Measurements from ENCODE around the gene C6orf52. TPM values are rescaled to one million over a fixed set of nuclear protein-coding genes. Genes with fewer than 3 reads are reported as not detected.
"Not testable (repeated sequence)": the region's sequence is repeated elsewhere in the genome, so short reads cannot be mapped to it uniquely, and the experiment has no call there.

The C6orf52 gene
- polyA plus RNA-seq (ENCODE audit: insufficient read length), result 3.7 TPM
- long read RNA-seq, donor 1, partial matches to known transcripts, result 0 of 2 reads
- long read RNA-seq, donor 1, other reads (novel, unspliced or antisense), result 0 of 2 reads
- long read RNA-seq, donor 2, partial matches to known transcripts, result 0 of 1 reads
- long read RNA-seq, donor 2, other reads (novel, unspliced or antisense), result 0 of 1 reads
- long read RNA-seq, donor 3, partial matches to known transcripts, result 7 of 17 reads
- long read RNA-seq, donor 3, other reads (novel, unspliced or antisense), result 10 of 17 reads
- long read RNA-seq, donor 4, result 0 reads
- long read RNA-seq, donor 5, partial matches to known transcripts, result 0 of 2 reads
- long read RNA-seq, donor 5, other reads (novel, unspliced or antisense), result 0 of 2 reads
- long read RNA-seq, donor 6, partial matches to known transcripts, result 9 of 9 reads
- long read RNA-seq, donor 6, other reads (novel, unspliced or antisense), result 0 of 9 reads
- long read RNA-seq, donor 7, result 0 reads
- long read RNA-seq, donor 8, result 0 reads

DNA sequence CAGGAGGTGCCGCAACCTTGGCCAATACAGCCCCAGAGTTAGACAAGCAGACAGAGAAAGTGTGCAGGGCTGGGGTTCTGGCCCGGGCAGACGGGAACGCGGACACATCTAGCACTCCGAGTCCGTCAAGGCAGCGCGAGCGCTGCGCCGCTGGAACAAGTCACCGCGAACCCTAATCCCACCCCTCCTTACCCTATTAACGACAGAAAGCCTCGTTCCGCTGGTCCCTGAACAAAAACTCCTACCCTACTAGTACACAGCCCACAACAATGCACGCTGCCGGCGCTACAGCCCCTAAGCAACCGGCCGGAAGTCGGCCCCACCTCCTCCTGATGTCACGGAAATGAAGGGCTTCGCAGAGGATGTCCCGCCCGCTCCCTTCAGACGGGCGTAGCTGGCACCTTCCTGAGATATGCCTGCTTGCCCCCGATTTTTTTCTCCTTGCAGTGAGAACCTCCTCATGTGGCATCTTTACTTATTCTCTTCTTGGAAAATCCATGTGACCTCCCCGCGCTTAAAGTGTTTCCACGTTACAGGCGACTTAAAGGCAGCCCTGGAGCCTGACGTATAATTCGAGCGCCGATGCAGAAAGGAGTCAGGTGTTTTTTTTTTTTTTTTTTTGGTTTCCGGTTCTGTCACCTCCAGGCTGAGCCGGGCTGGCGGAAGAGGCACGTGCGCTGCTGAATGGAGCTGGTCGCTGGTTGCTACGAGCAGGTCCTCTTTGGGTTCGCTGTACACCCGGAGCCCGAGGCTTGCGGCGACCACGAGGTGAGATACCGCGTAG, at the start of gene C6orf52, which contains the start of gene PAK1IP1:
Gene C6orf52, minus strand, starts transcription at position 315 of the 784 bp plus-strand sequence. CDS start 7,066 bp downstream, outside the sequence.
Gene PAK1IP1, plus strand, starts transcription at position 671 of the 784 bp plus-strand sequence. Its CDS starts 14 bp downstream, at position 685.
- DNase-seq, result peak; percentile 94

DNA sequence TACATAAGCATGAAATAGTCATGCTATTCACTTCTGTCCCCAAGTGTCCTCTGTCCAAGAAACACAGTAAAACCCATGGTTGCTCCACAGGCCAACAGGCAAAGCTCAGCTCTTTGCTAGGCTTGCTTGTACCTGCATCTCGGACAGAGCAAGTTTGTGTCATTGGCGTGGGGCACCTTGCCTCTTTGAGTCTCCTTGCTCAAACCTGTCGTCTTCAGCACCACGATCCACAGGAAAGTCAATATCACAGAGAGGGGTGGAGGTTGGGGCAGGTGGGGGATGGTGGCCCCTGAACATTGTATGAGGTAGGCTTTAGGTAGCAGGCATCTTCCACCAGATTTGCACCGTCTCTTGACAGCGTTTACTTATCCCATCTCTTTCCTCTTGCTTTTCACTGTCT, 49.1 kb upstream of the C6orf52 start:
- DNase-seq, result no peak

DNA sequence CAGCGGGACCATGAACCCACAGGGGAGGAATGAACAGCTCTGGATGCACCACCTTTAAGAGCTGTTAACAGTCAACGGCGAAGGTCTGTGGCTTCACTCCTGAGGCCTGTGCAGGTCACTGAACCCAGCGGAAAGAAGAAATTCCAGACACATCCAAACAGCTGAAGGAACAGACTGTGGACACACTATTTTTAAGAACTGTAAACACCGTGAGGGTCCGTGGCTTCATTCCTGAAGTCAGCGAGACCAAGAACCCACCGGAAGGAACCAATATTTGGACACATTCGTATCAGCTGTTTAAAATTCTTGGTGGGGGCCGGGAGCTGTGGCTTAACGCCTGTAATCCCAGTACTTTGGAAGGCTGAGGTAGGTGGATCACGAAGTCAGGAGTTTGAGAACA, 47.8 kb upstream of the C6orf52 start:
- no peak for DNase-seq

- not testable (repeated sequence) for DNase-seq
These were observed 47.2 kb upstream of the C6orf52 start for GRCh38 chr6:10741643-10742042.

DNA sequence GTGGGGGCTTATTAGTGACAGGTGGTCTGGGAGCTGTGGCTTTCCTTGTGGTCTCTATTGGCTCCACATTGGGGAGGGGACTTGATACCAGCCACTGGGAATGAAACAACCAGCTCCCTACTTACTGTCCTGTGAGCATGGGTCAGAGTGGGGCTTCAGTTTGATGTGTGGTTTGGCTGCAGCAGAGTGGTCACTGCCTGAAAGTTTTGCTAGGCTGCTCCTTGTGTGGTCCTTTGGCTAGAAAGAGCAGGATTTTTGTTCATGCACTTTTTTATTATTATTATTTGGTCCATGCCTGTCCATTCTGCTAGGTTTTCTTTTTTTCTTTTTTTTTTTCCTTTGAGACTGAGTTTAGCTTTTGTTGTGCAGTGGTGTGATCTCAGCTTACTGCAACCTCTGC, 45.6 kb upstream of the C6orf52 start:
- no peak for DNase-seq

GRCh38 chr6:10736731-10737130, 42.3 kb upstream of the C6orf52 start:
- DNase-seq, result no peak

GRCh38 chr6:10733863-10734262, 39.4 kb upstream of the C6orf52 start:
- DNase-seq, result no peak

DNA sequence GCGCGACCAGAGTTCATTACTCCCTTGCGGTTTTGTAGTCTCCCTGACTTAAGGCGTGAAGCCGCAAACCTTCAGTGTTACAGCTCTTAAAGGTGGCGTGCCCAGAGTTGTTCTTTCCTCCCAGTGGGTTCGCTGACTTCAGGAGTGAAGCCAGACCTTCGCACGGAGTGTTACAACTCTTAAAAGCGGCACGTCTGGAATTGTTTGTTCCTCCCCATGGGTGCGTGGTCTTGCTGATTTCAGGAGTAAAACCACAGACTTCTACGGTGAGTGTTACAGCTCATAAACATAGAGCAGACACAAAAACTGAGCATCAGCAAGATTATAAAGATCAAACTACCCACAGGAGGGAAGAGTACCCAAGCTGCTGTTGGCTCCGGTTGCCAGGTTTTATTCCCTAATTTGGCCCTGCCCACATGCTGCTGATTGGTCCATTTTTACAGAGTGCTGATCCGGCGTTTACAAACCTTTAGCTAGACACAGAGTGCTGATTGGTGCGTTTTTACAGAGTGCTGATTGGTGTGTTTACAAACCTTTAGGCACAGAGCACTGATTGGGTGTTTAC, 38.8 kb upstream of the C6orf52 start:
- DNase-seq, result no peak

GRCh38 chr6:10730254-10730653, 35.8 kb upstream of the C6orf52 start:
- no peak for DNase-seq

DNA sequence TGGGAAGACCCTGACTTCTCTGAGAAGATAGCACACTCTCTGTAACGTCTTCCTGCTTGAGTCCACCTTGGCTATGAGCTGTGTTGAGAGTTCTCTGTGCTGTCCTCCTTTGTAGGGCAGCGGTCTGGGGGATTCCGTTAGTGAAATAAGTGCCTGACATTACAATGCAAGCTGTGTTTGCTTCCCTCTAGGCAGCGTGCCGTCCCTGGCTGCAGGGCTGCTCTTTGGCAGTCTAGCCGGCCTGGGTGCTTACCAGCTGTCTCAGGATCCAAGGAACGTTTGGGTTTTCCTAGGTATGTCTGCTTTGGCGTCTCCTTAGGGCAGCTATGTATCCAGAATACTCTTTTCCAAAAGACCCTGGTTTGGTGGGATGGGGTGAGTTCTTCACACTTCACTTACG, 31.3 kb upstream of the C6orf52 start:
- DNase-seq, result no peak

DNA sequence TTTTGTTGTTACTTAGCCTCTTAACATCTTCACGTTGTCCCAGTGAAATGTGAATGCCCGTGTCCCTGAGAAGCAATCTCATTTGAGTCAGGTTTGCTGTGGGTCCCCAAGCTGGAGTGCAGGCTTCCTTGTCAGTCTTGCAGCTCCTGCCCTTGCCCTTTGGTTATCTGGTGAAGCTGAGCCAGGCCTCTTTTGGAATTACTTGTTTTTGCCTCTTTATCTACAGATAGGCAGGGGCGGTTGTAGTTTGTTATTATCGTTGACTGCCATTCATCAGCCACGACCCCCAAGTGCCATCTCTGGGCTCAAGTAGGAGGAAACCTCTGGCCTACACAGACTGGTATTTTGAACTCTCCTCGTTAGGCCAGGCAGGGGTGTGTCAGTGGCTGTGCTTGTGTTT, 30.6 kb upstream of the C6orf52 start:
- DNase-seq, result no peak

- DNase-seq, result no peak
These were observed 29.1 kb upstream of the C6orf52 start for GRCh38 chr6:10723567-10723881.

DNA sequence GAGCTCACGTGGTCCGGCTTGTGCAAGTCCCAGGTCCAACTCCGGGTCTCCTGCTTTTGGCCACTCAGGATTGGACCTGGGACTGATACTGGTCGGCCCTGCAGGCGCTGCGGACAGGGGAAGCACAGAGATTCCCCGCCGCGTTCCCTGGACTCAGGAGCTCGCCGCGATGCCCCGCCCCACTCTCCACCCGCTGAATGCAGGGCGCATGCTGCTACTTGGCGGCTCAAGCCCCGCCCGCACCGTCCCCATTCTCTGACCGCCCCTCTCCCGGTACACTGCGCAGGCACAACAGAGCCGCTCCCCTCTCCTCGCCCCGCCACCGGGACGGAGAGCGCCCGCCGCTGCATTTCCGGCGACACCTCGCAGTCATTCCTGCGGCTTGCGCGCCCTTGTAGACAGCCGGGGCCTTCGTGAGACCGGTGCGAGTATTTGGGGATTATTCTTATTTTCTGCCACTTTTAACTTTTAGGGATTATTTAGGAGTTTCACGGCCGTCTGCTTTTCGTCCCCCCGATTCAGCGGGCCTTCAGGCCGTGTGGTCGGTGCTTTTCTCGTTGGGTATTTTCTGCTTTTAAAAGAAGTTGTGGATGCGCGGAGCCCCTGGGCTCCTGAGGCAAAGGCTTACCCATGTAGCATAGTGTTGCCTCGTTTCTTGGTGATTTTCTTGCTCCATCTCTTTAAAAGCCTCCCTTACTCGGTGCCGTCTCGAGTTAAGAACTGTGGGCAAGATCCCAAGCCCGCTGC, 28.6 kb upstream of the C6orf52 start, which contains the start of gene TMEM14C:
Gene TMEM14C, plus strand, starts transcription at position 251 of the 747 bp plus-strand sequence. CDS start 1,544 bp downstream, outside the sequence.
- DNase-seq, result peak; percentile 99

DNA sequence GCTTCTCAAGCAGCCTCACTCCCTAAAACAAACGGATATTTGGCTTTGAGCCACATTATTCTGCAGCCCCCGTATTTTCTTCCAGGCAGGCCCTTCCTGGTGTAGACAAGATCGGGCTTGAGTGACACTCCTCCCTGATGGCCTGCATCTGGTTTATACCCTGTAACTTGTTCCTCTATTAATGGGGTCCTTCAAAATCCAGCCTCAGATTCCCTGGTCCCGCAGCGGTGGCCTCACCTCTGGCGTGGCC, 28.1 kb upstream of the C6orf52 start:
- no peak for DNase-seq

GRCh38 chr6:10721850-10722569, 27.6 kb upstream of the C6orf52 start:
- DNase-seq, result no peak

DNA sequence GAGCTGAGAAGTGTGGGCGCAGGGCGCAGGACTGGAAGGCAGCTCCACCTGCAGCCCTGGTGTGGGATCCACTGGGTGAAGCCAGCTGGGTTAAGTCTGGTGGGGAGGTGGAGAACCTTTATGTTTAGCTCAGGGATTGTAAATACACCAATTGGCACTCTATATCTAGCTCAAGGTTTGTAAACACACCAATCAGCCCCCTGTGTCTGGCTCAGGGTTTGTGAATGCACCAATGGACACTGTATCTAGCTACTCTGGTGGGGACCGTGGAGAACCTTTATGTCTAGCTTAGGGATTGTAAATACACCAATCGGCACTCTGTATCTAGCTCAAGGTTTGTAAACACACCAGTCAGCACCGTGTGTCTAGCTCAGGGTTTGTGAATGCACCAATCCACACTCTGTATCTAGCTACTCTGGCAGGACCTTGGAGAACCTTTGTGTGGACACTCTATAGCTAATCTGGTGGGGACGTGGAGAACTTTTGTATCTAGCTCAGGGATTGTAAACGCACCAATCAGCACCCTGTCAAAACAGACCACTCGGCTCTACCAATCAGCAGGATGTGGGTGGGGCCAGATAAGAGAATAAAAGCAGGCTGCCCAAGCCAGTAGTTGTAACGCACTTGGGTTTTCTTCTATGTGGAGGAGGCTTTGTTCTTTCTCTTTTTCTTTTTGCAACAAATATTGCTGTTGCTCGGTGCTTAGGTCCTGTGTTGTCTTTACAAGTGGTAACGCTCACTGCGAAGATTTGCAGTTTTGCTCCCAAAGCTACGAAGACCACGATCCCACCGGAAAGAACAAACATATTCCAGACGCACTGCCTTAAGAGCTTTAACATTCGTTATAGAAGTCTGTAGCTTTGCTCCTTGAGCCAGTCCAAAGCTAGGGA, 26.8 kb upstream of the C6orf52 start:
- not testable (repeated sequence) for DNase-seq

DNA sequence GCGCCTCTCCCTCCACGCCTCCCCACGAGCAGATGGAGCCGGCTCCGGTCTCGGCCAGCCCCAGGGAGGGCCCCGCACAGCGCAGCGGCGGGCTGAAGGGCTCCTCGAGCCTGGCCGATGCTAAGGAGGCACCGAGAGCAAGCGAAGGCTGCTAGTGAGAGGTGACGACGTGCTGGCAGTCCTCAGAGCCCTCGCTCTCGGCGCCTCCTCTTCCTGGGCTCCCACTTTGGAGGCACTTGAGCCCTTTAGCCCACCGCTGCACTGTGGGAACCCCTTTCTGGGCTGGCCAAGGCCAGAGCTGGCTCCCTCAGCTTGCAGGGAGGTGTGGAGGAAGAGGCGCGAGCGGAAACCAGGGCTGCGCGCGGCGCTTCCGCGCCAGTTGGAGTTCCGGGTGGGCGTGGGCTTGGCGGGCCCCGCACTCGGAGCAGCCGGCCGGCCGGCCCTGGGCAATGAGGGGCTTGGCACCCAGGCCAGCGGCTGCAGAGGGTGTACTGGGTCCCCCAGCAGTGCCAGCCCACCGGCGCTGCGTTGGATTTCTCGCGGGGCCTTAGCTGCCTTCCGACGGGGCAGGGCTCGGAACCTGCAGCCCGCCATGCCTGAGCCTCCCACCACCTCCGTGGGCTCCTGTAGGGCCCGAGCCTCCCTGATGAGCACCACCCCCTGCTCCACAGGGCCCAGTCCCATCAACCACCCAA, 26.0 kb upstream of the C6orf52 start:
- DNase-seq, result peak; percentile 7

GRCh38 chr6:10719964-10720264, 25.5 kb upstream of the C6orf52 start:
- DNase-seq, result no peak

DNA sequence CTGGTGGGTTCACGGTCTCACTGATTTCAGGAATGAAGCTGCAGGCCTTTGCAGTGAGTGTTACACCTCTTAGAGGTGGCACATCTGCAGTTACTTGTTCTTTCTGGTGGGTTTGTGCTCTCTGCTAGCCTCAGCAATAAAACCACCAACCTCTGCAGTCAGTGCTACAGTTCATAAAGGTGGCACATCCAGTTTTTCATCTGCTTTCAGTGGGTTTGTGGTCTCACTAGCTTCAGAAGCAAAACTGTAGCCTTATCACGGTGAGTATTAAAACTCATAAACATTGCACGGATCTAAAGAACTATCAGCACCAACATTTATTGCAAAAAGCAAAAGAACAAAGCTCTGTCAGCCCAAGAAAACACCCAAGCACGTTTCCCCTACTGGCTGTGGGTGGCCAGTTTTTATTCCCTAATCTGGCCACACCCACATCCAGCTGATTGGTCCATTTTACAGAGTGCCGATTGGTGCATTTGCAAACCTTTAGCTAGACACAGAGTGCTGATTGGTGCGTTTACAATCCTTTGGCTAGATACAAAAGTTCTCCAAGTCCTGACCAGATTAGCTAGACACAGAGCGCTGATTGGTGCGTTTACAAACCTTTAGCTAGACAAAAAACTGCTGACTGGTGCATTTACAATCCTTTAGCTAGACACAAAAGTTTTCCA, 25.0 kb upstream of the C6orf52 start:
- no peak for DNase-seq

Data from left kidney (tissue), 8 donors.